Tibial nerve (tissue), 3 donors: ENCODE results near the gene TTN.

Source experiments
- POLR2A ChIP-seq, 2 donors: fragments of 450-650 bp; IDR thresholded peaks; one replicate each; pipeline ENCODE4 v1.6.1; 2017; ENCODE audit warnings: antibody characterized with exemption in 2 of 2, mild to moderate bottlenecking in 2 of 2, moderate library complexity in 2 of 2
- TF ChIP-seq, protein P1 (sequence below), 5 experiments: fragments of 200-600 bp in 3 of 5; fragments of 450-650 bp in 2 of 5; sonication (generic) in 3 of 5; IDR thresholded peaks; one replicate each; pipeline ENCODE4 v1.5.1; 2016 to 2019; ENCODE audit warnings: antibody characterized with exemption in 5 of 5, mild to moderate bottlenecking in 3 of 5, moderate library complexity in 2 of 5

DNA sequence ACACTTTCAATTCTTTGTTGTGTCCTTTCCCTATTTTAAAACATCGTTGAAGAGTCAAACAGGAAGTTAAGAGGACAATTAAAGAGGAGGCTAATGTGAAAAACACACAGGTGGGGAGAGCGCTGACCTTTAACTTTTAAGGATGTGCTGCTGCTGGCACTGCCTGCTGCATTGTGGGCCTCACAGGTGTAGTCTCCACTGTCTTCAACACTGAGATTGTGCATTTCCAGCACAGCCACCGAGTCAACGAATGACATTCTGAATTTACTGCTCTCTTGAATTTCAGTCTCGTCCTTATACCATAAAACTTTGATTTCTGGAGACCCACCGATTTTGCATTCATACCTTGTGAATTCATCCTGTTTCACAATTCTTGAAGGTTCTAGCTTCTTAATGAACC is 91.9 kb downstream of the TTN start:
- TF ChIP-seq, protein P1, sequence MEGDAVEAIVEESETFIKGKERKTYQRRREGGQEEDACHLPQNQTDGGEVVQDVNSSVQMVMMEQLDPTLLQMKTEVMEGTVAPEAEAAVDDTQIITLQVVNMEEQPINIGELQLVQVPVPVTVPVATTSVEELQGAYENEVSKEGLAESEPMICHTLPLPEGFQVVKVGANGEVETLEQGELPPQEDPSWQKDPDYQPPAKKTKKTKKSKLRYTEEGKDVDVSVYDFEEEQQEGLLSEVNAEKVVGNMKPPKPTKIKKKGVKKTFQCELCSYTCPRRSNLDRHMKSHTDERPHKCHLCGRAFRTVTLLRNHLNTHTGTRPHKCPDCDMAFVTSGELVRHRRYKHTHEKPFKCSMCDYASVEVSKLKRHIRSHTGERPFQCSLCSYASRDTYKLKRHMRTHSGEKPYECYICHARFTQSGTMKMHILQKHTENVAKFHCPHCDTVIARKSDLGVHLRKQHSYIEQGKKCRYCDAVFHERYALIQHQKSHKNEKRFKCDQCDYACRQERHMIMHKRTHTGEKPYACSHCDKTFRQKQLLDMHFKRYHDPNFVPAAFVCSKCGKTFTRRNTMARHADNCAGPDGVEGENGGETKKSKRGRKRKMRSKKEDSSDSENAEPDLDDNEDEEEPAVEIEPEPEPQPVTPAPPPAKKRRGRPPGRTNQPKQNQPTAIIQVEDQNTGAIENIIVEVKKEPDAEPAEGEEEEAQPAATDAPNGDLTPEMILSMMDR (IDR thresholded peaks at IDR 0.05), result no peak
- no peak for TF ChIP-seq POLR2A (IDR thresholded peaks at IDR 0.05)
